Measurements from ENCODE around the gene PDPK1. TPM values are rescaled to one million over a fixed set of nuclear protein-coding genes. Genes with fewer than 3 reads are reported as not detected.
"Not testable (repeated sequence)": the region's sequence is repeated elsewhere in the genome, so short reads cannot be mapped to it uniquely, and the experiment has no call there.

PDPK1 gene
- total and polyA plus RNA-seq, 2 donors from 2014 or later, result 14.3 to 52.3 TPM

DNA sequence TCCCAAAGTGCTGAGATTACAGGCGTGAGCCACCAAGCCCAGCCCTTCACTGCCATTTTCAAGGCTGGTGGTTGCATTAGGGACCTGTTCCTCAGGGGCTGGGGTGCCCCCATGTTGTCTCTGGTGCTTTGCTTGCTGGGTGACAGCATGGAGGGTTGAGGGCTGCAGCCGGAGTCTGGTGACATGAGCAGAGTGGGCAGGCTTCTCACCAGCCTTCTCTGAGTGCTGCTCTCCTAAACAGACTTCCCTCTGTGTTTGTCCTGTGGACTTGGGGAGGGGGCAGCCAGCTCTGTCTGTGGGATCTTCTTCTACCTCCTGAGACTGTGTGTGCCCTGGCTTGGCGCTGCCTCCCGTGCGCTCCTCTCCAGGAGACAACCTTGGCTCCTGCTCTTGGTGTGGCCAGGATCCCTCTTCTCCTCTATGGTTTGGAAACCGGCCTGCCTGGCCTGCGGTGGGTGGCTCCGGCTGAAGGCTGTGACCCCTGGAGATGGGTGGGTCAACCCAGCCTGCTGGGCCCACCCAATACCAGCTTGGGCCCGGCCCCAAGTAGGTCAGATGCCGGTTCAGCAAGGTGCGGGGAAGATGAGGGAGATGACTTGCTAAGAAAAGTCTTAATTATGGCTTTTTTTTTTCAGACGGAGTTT lies 72.1 kb downstream of the PDPK1 start:
- peak in 1 of 5 donors; percentile 60 for DNase-seq
- peak overlapping the region in 1 of 2 donors; percentile 23 for H3K27ac ChIP-seq (ENCODE audit: low read depth in 2 of 2, low read length in 2 of 2)
- TF ChIP-seq, protein P1, sequence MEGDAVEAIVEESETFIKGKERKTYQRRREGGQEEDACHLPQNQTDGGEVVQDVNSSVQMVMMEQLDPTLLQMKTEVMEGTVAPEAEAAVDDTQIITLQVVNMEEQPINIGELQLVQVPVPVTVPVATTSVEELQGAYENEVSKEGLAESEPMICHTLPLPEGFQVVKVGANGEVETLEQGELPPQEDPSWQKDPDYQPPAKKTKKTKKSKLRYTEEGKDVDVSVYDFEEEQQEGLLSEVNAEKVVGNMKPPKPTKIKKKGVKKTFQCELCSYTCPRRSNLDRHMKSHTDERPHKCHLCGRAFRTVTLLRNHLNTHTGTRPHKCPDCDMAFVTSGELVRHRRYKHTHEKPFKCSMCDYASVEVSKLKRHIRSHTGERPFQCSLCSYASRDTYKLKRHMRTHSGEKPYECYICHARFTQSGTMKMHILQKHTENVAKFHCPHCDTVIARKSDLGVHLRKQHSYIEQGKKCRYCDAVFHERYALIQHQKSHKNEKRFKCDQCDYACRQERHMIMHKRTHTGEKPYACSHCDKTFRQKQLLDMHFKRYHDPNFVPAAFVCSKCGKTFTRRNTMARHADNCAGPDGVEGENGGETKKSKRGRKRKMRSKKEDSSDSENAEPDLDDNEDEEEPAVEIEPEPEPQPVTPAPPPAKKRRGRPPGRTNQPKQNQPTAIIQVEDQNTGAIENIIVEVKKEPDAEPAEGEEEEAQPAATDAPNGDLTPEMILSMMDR (IDR thresholded peaks at IDR 0.05; ENCODE audit: borderline replicate concordance, extremely low read depth, insufficient read depth), result no peak
- no peaks in the 10 kb centered on the region for H3K9me3 ChIP-seq (ENCODE audit: control insufficient read depth in 2 of 3, insufficient read depth in 1 of 3, low read length in 3 of 3)
- H3K36me3 ChIP-seq (ENCODE audit: control insufficient read depth in 2 of 3, insufficient read depth in 3 of 3, low read length in 3 of 3), result peaks cover 0 to 16% (median 4%) of the 10 kb centered on the region in 3 donors
- H3K4me3 ChIP-seq (ENCODE audit: low read length in 3 of 3), result no peak overlapping the region
- intact Hi-C loops (cut with DNase I), result no loop called here
- H3K4me1 ChIP-seq (ENCODE audit: control insufficient read depth in 2 of 3, insufficient read depth in 2 of 3, low read depth in 1 of 3, low read length in 3 of 3), result peaks cover 0 to 10% (median 0%) of the 10 kb centered on the region in 3 donors
- no peak overlapping the region for H3K9ac ChIP-seq (ENCODE audit: low read length in 3 of 3)
- no peak for FAIRE-seq
- H3K27me3 ChIP-seq (ENCODE audit: control insufficient read depth, insufficient read depth, low read length), result no peaks in the 10 kb centered on the region

DNA sequence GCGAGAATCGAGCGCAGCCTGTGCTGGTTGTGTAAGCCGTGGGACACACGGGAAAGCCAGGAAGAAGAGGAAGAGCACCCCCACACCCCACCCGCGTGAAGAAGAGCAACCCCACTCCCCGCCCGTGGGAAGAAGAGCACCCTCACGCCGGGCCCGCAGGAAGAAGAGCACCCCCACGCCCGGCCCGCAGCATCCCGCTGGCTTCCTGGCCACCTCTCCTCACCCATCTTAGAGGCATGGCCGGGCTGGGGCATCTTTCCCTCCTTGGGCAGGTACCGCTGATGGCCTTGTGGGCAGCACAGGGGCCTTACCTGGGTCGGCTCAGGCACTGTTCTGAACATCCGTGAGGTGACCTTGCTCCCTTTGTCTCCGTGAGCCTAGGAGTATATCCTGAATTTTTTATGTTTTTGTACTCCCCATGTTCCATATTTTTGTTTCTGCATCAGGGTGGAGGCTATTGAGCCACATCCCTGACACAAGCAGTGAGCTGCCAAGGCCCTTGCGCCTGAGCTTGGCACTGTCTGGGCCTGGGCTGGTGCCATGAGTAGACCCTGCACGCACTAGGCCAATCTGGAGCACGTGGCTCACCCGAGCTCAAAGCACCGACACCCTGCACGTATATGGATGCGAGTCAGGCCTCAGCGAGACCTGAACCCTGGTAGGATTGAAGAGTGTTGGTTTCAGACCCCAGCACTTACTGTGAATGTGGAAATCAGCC lies 73.1 kb downstream of the PDPK1 start:
- peak overlapping the region in 1 of 2 donors; percentile 63 for H3K27ac ChIP-seq (ENCODE audit: low read depth in 2 of 2, low read length in 2 of 2)
- H3K27me3 ChIP-seq (ENCODE audit: control insufficient read depth, insufficient read depth, low read length), result no peaks in the 10 kb centered on the region
- peaks cover 0 to 10% (median 0%) of the 10 kb centered on the region in 3 donors for H3K4me1 ChIP-seq (ENCODE audit: control insufficient read depth in 2 of 3, insufficient read depth in 2 of 3, low read depth in 1 of 3, low read length in 3 of 3)
- intact Hi-C loops (cut with DNase I), result no loop called here
- peaks cover 0 to 17% (median 4%) of the 10 kb centered on the region in 3 donors for H3K36me3 ChIP-seq (ENCODE audit: control insufficient read depth in 2 of 3, insufficient read depth in 3 of 3, low read length in 3 of 3)
- DNase-seq, result peak in 1 of 5 donors; percentile 57
- no peak overlapping the region for H3K9ac ChIP-seq (ENCODE audit: low read length in 3 of 3)
- H3K9me3 ChIP-seq (ENCODE audit: control insufficient read depth in 2 of 3, insufficient read depth in 1 of 3, low read length in 3 of 3), result no peaks in the 10 kb centered on the region
- no peak for FAIRE-seq
- no peak overlapping the region for H3K4me3 ChIP-seq (ENCODE audit: low read length in 3 of 3)
- TF ChIP-seq, protein P1 (IDR thresholded peaks at IDR 0.05; ENCODE audit: borderline replicate concordance, extremely low read depth, insufficient read depth), result no peak

DNA sequence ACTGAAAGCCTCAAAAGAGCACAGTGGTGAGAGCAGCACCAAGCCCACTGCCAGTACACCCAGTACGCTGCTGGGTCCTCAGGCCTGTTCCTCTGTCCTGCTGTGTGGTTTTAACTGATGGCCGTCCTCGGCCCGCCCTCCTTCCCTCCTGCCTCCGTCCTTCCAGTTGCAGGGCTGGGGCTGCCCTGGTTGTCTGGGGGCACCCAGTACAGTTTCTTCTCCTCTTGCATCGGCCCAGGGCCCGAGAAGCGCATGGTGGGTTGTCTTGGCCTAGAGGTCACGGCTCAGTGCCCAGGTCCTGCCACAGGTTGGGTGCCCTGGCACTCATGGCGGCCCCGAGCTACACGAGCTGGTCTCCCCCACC lies 73.7 kb downstream of the PDPK1 start:
- H3K27ac ChIP-seq (ENCODE audit: low read depth in 2 of 2, low read length in 2 of 2), result peak overlapping the region in 1 of 2 donors; percentile 63
- no peak overlapping the region for H3K9ac ChIP-seq (ENCODE audit: low read length in 3 of 3)
- H3K4me3 ChIP-seq (ENCODE audit: low read length in 3 of 3), result no peak overlapping the region
- intact Hi-C loops (cut with DNase I), result no loop called here
- H3K4me1 ChIP-seq (ENCODE audit: control insufficient read depth in 2 of 3, insufficient read depth in 2 of 3, low read depth in 1 of 3, low read length in 3 of 3), result peaks cover 0 to 10% (median 0%) of the 10 kb centered on the region in 3 donors
- H3K27me3 ChIP-seq (ENCODE audit: control insufficient read depth, insufficient read depth, low read length), result no peaks in the 10 kb centered on the region
- H3K9me3 ChIP-seq (ENCODE audit: control insufficient read depth in 2 of 3, insufficient read depth in 1 of 3, low read length in 3 of 3), result no peaks in the 10 kb centered on the region
- peak in 1 of 5 donors; percentile 25 for DNase-seq
- FAIRE-seq, result no peak
- peaks cover 0 to 17% (median 4%) of the 10 kb centered on the region in 3 donors for H3K36me3 ChIP-seq (ENCODE audit: control insufficient read depth in 2 of 3, insufficient read depth in 3 of 3, low read length in 3 of 3)
- TF ChIP-seq, protein P1 (IDR thresholded peaks at IDR 0.05; ENCODE audit: borderline replicate concordance, extremely low read depth, insufficient read depth), result no peak

DNA sequence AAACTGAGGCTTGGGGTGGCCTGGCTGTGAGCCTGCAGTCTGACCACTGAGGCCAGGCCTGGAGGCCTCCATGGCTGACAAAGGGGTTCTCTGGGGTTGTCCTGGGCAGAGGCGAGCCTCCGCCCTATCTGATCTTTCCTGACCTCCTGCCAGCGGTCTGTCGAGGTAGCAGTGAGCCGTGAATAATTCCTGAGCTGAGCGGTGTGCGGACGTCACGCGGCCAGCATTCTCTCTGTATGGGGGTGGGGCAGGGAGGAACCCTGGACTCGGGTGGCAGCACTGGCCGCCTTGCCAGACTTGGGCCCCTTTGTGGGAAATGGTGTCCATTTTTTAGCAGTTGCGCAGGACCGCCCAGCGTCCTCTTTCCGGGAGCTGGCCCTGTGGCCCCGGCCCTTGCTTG lies 74.1 kb downstream of the PDPK1 start:
- H3K4me3 ChIP-seq (ENCODE audit: low read length in 3 of 3); FAIRE-seq; intact Hi-C loops (cut with DNase I); H3K27me3 ChIP-seq (ENCODE audit: control insufficient read depth, insufficient read depth, low read length); H3K9me3 ChIP-seq (ENCODE audit: control insufficient read depth in 2 of 3, insufficient read depth in 1 of 3, low read length in 3 of 3); H3K9ac ChIP-seq (ENCODE audit: low read length in 3 of 3): not testable (repeated sequence)
- DNase-seq, result peak in 1 of 5 donors; percentile 44
- peak overlapping the region in 1 of 2 donors; percentile 63 for H3K27ac ChIP-seq (ENCODE audit: low read depth in 2 of 2, low read length in 2 of 2)
- peaks cover 0 to 10% (median 0%) of the 10 kb centered on the region in 3 donors for H3K4me1 ChIP-seq (ENCODE audit: control insufficient read depth in 2 of 3, insufficient read depth in 2 of 3, low read depth in 1 of 3, low read length in 3 of 3)
- H3K36me3 ChIP-seq (ENCODE audit: control insufficient read depth in 2 of 3, insufficient read depth in 3 of 3, low read length in 3 of 3), result peaks cover 0 to 17% (median 4%) of the 10 kb centered on the region in 3 donors

DNA sequence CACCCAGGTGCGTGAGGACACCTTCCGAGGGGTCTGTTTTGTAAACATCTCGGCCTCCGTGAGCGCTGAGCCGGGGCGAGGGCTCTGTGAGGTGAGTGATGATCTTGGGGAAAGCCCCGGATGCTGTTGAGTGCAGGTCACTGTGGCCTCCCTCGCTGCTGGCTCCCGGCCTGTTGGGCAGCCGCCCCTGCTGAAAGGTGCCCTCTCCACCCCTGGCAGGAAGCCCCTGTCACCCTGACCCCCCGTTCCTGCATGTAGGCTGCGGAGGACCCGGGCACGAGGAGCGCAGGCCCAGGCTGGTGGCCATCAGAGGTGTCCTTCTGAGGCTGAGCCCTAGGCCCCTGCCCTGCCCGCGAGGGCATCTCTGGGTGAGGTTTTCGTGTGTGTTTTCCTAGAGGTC lies 75.4 kb downstream of the PDPK1 start:
- peak in 1 of 5 donors; percentile 7 for DNase-seq
- H3K27me3 ChIP-seq (ENCODE audit: control insufficient read depth, insufficient read depth, low read length); FAIRE-seq; intact Hi-C loops (cut with DNase I); H3K4me3 ChIP-seq (ENCODE audit: low read length in 3 of 3); H3K9ac ChIP-seq (ENCODE audit: low read length in 3 of 3); H3K27ac ChIP-seq (ENCODE audit: low read depth in 2 of 2, low read length in 2 of 2); H3K9me3 ChIP-seq (ENCODE audit: control insufficient read depth in 2 of 3, insufficient read depth in 1 of 3, low read length in 3 of 3): not testable (repeated sequence)
- peaks cover 0 to 10% (median 0%) of the 10 kb centered on the region in 3 donors for H3K4me1 ChIP-seq (ENCODE audit: control insufficient read depth in 2 of 3, insufficient read depth in 2 of 3, low read depth in 1 of 3, low read length in 3 of 3)
- H3K36me3 ChIP-seq (ENCODE audit: control insufficient read depth in 2 of 3, insufficient read depth in 3 of 3, low read length in 3 of 3), result peaks cover 0 to 17% (median 4%) of the 10 kb centered on the region in 3 donors
